Measurements from ENCODE around the gene STYXL2. TPM values are rescaled to one million over a fixed set of nuclear protein-coding genes. Genes with fewer than 3 reads are reported as not detected.

STYXL2 gene
- total and polyA plus RNA-seq, 2 experiments from 2014 or later = 0.17 to 0.40 TPM

- Histone ChIP-seq H3K9me2 (ENCODE audit: insufficient read depth) (peaks cover 3% of the 10 kb centered on the region; the same call in 1 of the 2 replicates), H3K36me3 (ENCODE audit: insufficient read depth) (no peaks in the 10 kb centered on the region), H3K4me1 (ENCODE audit: insufficient read depth) (no peaks in the 10 kb centered on the region), H3F3A (replicated peaks; ENCODE audit: low read depth) (no peaks in the 10 kb centered on the region), H3K27me3 (ENCODE audit: insufficient read depth) (no peaks in the 10 kb centered on the region), H3K79me2 (replicated peaks; ENCODE audit: insufficient read depth) (no peaks in the 10 kb centered on the region), H3K4me3 (no peak overlapping the region), H2AFZ (no peak overlapping the region), H4K20me1 (replicated peaks; ENCODE audit: insufficient read depth) (no peaks in the 10 kb centered on the region), H3K27ac (ENCODE audit: low read depth) (no peak overlapping the region), H3K4me2 (no peak overlapping the region)
- Mint-ChIP-seq H3K9me3 (no peaks in the 10 kb centered on the region; the same call in 2 of the 3 replicates), H3K36me3 (ENCODE audit: low read depth) (no peaks in the 10 kb centered on the region), H3K4me3 (no peak overlapping the region), H3K27me3 (ENCODE audit: insufficient read depth, low read depth, poor library complexity) (no peaks in the 10 kb centered on the region), H3K4me1 (no peaks in the 10 kb centered on the region; the same call in 1 of the 3 replicates), H3K27ac (no peak overlapping the region)
- no peak for ATAC-seq
- no peak for DNase-seq (ENCODE audit: low spot score)
- TF ChIP-seq CREB1 (CRISPR knock-in tag; IDR thresholded peaks at IDR 0.05; ENCODE audit: low read depth) (no peak), JUNB (IDR thresholded peaks at IDR 0.05; ENCODE audit: unreplicated experiment) (no peak), ZNF114 (CRISPR knock-in tag; IDR thresholded peaks at IDR 0.05) (no peak), NANOG (IDR thresholded peaks at IDR 0.05; ENCODE audit: borderline replicate concordance) (no peak), REST (IDR thresholded peaks at IDR 0.05; ENCODE audit: unreplicated experiment) (no peak)
Observed at GRCh38 chr1:167076136-167076710, 17.7 kb upstream of the STYXL2 start.

- Mint-ChIP-seq H3K4me1 (no peaks in the 10 kb centered on the region; the same call in 1 of the 3 replicates), H3K27me3 (ENCODE audit: insufficient read depth, low read depth, poor library complexity) (no peaks in the 10 kb centered on the region), H3K27ac (no peak overlapping the region), H3K36me3 (ENCODE audit: low read depth) (no peaks in the 10 kb centered on the region), H3K4me3 (no peak overlapping the region), H3K9me3 (no peaks in the 10 kb centered on the region; the same call in 2 of the 3 replicates)
- H3K36me3 ChIP-seq (ENCODE audit: insufficient read depth) = no peaks in the 10 kb centered on the region
- no peaks in the 10 kb centered on the region for H3K4me1 ChIP-seq (ENCODE audit: insufficient read depth)
- no peaks in the 10 kb centered on the region for H3F3A ChIP-seq (replicated peaks; ENCODE audit: low read depth)
- H3K4me2 ChIP-seq = no peak overlapping the region
- no peak for DNase-seq (ENCODE audit: low spot score)
- no peak overlapping the region for H3K27ac ChIP-seq (ENCODE audit: low read depth)
- H3K27me3 ChIP-seq (ENCODE audit: insufficient read depth) = no peaks in the 10 kb centered on the region
- no peaks in the 10 kb centered on the region for H4K20me1 ChIP-seq (replicated peaks; ENCODE audit: insufficient read depth)
- TF ChIP-seq ZNF462 (CRISPR knock-in tag; IDR thresholded peaks at IDR 0.05) = no peak
- peaks cover 3% of the 10 kb centered on the region; the same call in 1 of the 2 replicates for H3K9me2 ChIP-seq (ENCODE audit: insufficient read depth)
- ATAC-seq = no peak
- H3K79me2 ChIP-seq (replicated peaks; ENCODE audit: insufficient read depth) = no peaks in the 10 kb centered on the region
- H2AFZ ChIP-seq = no peak overlapping the region
- no peak overlapping the region for H3K4me3 ChIP-seq
Observed at GRCh38 chr1:167077128-167077867, 16.6 kb upstream of the STYXL2 start.
